HG02571 (cell line): ENCODE measurements around the gene KIF26B.

ENCODE experiments used
- ATAC-seq: cut with Tn5 transposase; IDR thresholded peaks from one replicate; pipeline ENCODE4 v1.9.1; 2021; ENCODE audit warnings: mild to moderate bottlenecking, moderate library complexity; ENCODE audit not compliant: unreplicated experiment

Gene KIF26B

GRCh38 chr1:245409341-245410195 is 254.8 kb downstream of the KIF26B start:
- ATAC-seq: no peak

GRCh38 chr1:245411245-245412036 is 256.7 kb downstream of the KIF26B start:
- no peak for ATAC-seq

- ATAC-seq: no peak
Observed at GRCh38 chr1:245412306-245412705, 257.5 kb downstream of the KIF26B start.

- no peak for ATAC-seq
Observed at GRCh38 chr1:245416781-245417180, 262.0 kb downstream of the KIF26B start.

- no peak for ATAC-seq
Observed at GRCh38 chr1:245418077-245418476, 263.3 kb downstream of the KIF26B start.

GRCh38 chr1:245419461-245419978 is 264.7 kb downstream of the KIF26B start:
- ATAC-seq: no peak

GRCh38 chr1:245419989-245420388 is 265.2 kb downstream of the KIF26B start:
- no peak for ATAC-seq

GRCh38 chr1:245420926-245421325 is 266.1 kb downstream of the KIF26B start:
- ATAC-seq: no peak

- no peak for ATAC-seq
Observed at GRCh38 chr1:245428681-245429080, 273.9 kb downstream of the KIF26B start.

GRCh38 chr1:245431706-245432105 is 276.9 kb downstream of the KIF26B start:
- ATAC-seq: no peak

GRCh38 chr1:245432228-245432875 is 277.6 kb downstream of the KIF26B start:
- no peak for ATAC-seq

- ATAC-seq: no peak
Observed at GRCh38 chr1:245433561-245433960, 278.8 kb downstream of the KIF26B start.

GRCh38 chr1:245434280-245434679 is 279.5 kb downstream of the KIF26B start:
- ATAC-seq: no peak

- no peak for ATAC-seq
Observed at GRCh38 chr1:245436407-245436806, 281.6 kb downstream of the KIF26B start.

- ATAC-seq: no peak
Observed at GRCh38 chr1:245437369-245438062, 282.7 kb downstream of the KIF26B start.

GRCh38 chr1:245440922-245441321 is 286.1 kb downstream of the KIF26B start:
- ATAC-seq: no peak

- ATAC-seq: no peak
Observed at GRCh38 chr1:245441689-245442088, 286.9 kb downstream of the KIF26B start.

GRCh38 chr1:245444147-245444828 is 289.5 kb downstream of the KIF26B start:
- no peak for ATAC-seq

- ATAC-seq: no peak
Observed at GRCh38 chr1:245444945-245445344, 290.2 kb downstream of the KIF26B start.

GRCh38 chr1:245448531-245448930 is 293.7 kb downstream of the KIF26B start:
- ATAC-seq: no peak
